Fibroblast of skin of left biceps (primary cell): Measurements from ENCODE around the gene AKR1C2.
"Not testable (repeated sequence)": the region's sequence is repeated elsewhere in the genome, so short reads cannot be mapped to it uniquely, and the experiment has no call there.

Experiments used
- DNase-seq, 2 experiments: peaks; one replicate each; pipeline ENCODE4 v3.0.0-alpha.2; 2013; ENCODE audit warnings: low read depth in 2 of 2

The AKR1C2 gene

GRCh38 chr10:4990217-4990616 lies 13.4 kb downstream of the AKR1C2 start:
- DNase-seq, result no peak

- not testable (repeated sequence) for DNase-seq
These were observed 15.5 kb downstream of the AKR1C2 start for GRCh38 chr10:4988000-4988641.

DNA sequence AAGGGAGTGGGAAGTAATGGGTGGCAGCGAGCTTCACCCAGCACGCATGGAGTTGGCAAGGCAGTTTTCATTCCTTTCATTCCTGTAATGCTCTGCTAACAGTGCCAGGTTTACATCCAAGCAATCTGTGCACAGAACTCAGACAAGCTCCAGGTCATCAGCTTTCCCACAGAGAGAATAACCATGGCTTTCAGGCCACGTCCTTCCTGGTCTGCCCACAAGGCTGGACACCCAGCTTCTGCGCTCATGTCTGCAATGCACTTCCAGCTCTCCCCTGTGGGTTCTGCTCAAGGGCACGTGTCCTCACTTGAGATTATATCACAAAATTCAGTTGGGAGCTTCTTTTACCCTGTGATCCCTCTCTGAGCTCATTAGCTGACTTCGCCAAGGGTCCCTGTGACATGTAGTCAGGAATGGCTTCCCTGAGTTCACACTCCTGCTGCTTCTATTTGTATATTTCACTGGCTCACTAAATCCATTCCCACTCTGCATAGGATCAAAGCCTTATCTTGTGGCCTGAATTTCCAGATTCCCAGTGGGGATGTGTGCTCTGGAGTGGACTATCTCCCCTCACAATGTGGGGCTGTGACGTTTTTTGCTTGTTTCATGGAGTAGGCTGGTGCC lies 18.6 kb downstream of the AKR1C2 start:
- DNase-seq, result no peak

DNA sequence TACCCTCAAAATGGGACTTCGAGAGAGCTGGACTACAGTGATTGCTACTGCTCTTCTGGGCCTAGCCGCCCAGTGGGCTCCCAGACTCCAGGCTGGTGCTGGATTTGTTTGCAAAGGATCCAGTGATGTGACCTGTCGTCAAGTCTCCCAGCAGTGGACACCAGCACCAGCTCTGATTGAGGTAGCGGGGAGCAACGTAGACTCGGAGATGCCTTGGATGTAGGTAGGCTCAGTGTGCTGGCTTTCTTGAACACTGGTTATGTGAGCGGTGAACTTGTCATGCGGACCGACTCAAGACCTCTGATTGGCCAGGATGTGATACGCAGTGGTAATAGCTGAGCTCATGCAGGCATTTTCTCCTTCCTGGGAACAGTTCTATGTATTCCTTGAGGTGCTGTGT lies 19.4 kb downstream of the AKR1C2 start:
- DNase-seq, result no peak

DNA sequence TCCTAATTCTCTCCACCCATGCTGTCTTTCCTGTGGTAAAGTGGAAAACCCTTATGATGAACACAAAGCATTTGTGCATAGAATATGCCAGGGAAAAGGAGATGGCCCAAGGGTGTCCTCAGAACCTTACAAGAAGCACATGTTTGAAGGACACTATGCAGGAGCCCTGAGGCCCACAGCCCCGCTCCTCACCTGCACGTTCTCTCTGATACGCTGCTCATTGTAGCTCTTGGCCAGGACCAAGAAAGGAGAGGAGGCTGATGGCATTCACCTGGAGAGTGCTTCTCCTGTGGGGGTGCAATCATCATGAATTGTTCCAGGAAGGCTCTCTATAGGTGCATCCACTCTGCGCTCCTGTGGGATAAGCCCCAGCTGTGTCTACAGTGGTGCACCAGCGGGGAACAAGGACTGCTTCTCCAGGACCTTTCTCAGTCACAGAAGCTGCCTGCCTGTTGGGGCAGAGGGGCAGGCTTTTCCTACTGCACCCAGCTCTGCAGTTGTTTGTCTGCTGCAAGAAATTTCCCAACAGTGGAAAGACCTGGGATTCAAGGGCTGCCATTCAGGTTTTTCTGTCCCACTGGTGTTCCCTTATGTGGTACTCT lies 19.9 kb downstream of the AKR1C2 start:
- no peak for DNase-seq

DNA sequence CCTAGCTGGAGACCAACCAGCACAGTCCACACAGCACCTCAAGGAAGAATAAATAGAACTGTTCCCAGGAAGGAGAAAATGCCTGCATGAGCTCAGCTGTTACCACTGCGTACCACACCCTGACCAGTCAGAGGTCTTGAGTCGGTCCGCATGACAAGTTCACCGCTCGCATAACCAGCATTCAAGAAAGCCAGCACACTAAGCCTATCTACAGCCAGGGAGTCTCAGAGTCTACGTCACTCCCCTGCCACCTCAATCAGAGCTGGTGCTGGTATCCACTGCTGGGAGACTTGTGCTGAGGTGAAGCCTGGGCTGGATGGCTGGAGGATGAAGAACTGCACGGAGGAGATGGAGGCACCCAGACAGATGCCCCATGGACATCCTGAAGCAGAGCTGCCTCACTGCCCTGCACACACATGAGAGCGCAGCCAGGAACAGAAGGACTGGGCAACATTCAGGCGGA lies 20.9 kb downstream of the AKR1C2 start:
- no peak for DNase-seq

DNA sequence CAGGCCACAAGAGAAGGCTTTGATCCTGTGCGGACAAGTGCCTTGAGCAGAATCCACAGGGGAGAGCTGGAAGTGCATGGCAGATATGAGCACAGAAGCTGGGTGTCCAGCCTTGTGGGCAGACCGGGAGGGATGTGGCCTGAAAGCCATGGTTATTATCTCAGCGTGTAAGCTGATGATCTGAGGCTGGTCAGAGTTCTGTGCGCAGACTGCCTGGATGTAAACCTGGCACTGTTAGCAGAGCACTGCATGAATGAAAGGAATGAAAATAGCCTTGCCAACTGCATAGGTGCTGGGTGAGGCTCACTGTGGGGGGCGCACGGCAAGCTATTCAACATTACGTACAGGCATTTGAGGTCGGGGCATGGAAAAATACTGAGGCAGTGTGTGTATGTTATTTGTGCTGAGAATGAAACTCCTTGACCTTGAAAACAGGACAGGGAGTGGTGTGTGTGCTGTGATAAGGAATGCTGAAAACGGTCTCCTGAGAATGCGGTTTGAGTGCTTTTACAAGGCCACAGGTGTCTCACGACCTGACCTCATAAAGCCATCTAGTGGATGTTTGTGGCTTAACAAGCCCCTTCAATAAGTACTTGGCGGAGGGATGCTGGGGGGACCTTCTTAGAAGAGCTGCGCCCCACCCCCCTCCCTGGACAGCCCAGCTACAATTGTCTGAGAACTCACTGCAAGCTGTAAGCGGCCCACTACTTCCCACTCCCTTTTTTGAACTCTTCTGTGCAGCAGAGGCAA lies 21.8 kb downstream of the AKR1C2 start:
- DNase-seq, result no peak

- DNase-seq, result no peak
These were observed 22.9 kb downstream of the AKR1C2 start for GRCh38 chr10:4980793-4981192.

DNA sequence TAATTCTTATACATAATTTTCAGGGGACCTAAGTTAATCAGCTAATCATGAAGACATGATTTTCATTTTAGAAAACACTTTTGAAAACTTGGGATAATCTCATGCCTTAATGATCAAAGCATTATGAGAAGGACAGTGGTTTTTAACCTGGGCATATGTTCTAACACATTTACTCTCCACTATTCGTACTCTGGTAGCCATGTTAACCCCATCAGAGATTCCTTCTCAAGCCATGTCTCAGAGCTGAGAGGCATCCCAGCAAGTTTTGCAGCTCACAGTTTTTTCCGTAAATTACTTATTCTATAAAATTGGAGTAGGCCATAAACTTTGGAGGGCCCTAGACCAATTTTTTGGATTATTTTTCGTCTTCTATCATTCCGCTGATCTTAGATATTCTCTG lies 24.8 kb downstream of the AKR1C2 start:
- DNase-seq, result no peak

DNA sequence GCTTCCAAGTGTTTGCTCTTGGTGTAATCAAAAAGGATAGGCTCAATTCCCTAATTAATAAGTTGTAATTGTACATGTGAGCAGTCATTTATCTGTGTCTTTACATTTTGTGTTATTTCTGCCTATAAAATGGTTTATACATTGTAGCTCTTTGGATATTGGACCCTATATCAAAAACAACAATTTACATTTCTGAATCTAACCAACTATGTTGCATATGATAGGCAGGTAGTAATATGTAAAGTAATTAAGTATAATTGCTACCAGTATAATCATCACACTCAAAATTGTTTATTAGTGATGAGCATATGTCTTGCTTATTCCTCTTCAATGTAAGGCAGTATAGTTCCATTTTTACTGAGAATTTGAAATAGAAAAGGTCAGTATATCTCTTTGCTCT lies 26.6 kb downstream of the AKR1C2 start:
- no peak for DNase-seq

- DNase-seq, result not testable (repeated sequence)
These were observed 29.3 kb downstream of the AKR1C2 start for GRCh38 chr10:4974400-4974799.

- DNase-seq, result not testable (repeated sequence)
These were observed 30.4 kb downstream of the AKR1C2 start for GRCh38 chr10:4973294-4973693.

DNA sequence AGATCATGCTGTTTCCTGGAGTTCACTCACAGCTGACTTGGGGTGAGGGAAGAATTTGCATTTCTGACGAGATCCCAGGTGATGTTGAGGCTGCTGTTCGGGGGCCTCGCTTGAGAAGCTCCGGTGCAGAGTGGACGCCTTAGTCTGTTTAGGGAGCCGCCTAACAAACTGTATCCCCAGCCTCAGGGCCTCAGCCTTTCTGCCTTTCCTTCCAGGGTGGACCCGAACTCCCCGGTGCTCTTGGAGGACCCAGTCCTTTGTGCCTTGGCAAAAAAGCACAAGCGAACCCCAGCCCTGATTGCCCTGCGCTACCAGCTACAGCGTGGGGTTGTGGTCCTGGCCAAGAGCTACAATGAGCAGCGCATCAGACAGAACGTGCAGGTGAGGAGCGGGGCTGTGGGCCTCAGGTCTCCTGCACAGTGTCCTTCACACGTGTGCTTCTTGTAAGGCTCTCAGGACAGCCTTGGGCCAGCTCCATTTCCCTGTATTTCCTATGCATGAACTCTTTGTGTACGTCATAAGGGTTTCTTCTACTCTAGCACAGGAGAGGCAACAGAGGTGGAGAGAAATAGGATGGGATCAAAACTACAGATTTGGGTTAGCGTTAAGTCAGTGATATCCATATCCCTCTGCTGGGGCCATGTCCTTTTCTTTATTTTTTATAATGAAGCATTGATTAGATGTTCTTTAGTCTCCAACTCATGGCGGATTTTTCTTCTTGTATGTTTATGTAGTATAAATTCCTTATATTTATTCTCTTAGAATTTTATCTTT lies 31.1 kb downstream of the AKR1C2 start:
- DNase-seq, result not testable (repeated sequence)

- not testable (repeated sequence) for DNase-seq
These were observed 33.3 kb downstream of the AKR1C2 start for GRCh38 chr10:4970362-4970761.

- DNase-seq, result not testable (repeated sequence)
These were observed 34.4 kb downstream of the AKR1C2 start for GRCh38 chr10:4969289-4969688.

GRCh38 chr10:4967189-4967588 lies 36.5 kb downstream of the AKR1C2 start:
- DNase-seq, result not testable (repeated sequence)

DNA sequence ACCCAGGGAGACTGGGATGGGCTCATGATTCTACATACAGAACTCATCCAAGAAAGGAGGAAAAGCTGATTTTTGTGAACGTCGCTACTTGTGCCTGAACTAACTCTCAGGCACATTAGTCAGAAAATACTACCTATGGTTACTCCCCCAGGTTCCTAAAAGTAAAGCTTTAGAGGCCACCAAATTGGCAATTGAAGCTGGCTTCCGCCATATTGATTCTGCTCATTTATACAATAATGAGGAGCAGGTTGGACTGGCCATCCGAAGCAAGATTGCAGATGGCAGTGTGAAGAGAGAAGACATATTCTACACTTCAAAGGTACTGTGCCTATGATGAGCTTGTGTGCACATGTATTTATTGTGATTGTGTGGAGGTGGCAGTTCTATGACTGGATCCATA lies 37.9 kb downstream of the AKR1C2 start:
- DNase-seq, result not testable (repeated sequence)

GRCh38 chr10:4963815-4964154 lies 39.9 kb downstream of the AKR1C2 start:
- not testable (repeated sequence) for DNase-seq

DNA sequence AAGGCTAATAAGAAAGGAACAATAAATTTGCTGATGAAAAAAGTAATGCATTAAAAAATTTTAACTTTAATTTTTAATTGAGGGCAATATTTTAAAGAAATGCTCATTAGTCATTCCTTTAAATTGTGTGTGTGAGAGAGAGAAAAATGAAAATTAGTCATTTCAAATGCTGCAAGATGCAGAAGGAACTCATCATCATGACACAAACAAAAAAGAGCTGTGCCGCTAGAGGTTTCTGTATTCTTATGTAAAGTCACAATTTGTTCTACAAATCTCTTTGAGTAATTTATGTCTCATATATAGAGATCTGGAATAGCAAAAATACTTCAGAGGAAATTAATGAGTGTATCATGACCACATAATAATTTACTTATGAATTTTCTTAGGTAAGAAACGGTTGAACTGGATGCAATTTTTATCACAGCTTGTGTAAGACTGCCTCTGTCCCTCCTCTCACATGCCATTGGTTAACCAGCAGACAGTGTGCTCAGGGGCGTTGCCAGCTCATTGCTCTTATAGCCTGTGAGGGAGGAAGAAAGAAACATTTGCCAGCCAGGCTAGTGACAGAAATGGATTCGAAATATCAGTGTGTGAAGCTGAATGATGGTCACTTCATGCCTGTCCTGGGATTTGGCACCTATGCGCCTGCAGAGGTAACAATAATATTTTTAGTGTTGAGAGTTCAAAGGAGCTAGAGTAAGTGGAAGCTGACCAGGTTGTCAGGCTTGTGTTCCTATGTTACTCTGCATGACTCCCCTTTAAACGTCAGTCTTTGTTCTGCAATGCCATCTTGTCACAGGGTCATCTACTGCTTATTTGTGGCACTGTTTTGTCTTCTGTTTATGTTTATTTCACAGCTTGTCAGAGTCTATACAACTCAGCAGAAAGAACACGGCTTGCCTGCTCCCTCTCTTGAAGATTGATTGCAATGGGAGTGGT lies 40.5 kb downstream of the AKR1C2 start, which contains the start of gene AKR1C1:
AKR1C1 (plus strand) TSS at position 540 of the 939 bp plus-strand sequence; CDS start at position 570, 30 bp downstream.
- not testable (repeated sequence) for DNase-seq

DNA sequence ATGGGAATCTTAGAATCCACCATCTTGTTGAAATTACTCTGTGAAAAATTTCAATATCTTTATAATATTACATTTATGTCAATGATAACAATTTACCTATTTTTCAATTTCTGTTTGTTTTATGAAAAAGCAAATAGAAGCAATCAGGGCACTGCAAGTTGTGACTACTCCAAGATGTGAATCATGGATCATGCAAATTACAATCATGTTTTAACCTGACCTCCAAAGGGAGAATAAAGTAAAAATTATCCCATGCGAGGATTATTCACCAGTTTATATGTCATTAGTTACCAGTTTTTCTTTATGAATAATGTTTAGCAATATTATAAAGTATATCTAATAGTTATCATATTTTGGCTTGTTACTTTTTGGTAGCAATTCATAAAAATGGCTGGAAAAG lies 41.3 kb downstream of the AKR1C2 start:
- DNase-seq, result not testable (repeated sequence)
